HS-27A (cell line): ENCODE data around the gene PPME1.

Experiments
- DNase-seq: peaks from one replicate; pipeline ENCODE4 v3.0.0-alpha.2; 2012; ENCODE audit warnings: low read depth, missing footprints

PPME1 gene

DNA sequence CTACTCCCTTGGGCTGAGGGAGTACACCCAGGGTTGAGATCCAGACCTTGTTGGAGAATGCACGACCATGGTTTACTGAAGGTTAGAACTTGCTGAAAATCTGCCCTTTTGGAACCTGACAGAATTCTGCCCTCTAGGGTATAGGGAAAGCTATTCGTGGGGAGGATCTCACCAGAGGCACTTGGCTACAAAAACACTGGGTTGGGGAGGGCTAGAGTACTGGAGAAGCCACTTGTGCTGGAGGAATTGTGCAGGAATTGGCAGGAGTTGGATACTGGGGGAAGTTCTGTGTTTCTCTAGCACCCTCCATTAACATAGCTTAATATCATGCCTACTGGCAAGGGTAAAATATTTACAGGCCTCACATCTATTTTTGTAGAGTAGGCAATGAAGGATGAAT is 55.8 kb downstream of the PPME1 start:
- DNase-seq = no peak

DNA sequence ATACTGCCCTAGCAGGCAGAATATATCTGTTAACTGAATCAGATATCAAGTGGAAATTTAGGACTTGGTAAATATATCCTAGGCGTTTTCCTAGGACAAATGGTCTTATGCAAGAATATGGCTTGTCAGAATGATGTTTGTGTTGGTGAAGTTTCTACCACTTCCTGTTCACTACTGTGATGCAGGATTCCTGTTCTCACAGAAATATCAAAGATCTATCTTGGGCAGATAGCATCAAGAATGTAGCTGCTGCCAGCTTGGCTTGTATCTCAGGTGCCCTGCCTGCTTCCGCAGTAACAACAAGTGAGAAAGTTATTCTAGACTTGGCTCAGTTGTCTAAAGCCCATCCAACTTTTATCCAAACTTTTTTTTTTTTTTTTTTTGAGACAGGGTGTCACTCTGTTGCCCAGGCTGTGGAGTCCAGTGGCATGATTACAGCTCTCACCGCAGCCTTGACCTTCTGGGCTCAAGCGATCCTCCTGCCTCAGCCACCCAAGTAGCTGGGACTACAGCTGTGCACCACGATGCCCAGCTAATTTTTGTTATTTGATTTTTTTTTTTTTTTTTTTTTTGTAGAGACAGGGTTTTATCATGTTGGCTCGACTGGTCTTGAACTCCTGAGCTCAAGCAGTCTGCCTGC is 61.3 kb downstream of the PPME1 start:
- no peak for DNase-seq

DNA sequence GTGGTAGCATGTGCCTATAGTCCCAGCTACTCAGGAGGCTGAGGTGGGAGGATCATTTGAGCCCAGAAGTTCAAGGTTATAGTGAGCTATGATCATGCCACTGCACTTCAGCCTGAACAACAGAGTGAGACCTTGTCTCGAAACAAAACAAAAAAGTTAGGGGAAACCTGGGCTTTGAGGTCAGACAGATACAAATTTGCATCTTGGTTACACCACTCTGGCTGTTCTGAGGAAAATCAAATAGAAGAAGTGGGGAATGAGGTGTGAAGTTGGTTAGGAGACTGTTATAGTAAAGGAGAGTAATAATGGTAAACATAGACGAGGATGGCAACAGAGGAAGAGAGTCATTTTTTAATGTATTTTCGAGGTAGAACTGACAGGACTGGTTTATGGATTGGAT is 62.6 kb downstream of the PPME1 start:
- no peak for DNase-seq

DNA sequence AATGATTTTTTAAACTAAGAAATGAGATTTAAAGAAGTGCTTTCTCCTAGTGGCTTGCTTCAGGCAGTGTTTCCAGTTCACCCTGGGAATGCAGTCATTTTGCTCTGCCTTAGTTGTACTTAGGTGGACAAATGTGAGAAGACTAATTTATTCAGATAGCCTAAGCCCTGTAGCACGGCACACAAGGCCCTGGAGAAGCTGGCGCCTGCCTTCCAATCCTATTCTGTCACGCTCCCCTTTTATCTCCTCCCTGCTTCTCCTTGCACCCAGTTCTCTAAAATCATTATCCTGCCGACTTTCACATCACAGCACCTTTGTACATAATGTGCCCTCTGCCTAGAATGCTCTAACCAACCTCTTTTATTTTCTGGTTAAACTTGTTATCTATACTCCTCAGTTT is 64.0 kb downstream of the PPME1 start:
- no peak for DNase-seq

DNA sequence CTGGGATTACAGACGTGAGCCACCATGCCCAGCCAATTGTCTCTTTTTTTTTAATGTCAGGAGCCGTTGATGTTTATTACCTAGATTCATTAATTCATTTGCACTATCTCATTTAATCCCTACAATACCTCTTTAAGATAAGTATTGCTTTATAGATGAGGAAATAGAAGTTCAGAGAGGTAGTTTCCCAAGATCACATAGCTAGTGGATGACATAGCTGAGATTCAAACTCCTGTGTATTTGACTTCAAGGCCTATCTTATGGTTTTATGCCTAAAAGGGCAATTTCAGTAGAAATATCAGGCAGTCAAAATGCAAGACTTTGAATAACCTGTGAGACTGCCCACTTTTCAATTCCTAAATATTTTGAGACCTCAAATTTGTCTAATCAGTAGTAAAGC is 66.5 kb downstream of the PPME1 start:
- DNase-seq = no peak

DNA sequence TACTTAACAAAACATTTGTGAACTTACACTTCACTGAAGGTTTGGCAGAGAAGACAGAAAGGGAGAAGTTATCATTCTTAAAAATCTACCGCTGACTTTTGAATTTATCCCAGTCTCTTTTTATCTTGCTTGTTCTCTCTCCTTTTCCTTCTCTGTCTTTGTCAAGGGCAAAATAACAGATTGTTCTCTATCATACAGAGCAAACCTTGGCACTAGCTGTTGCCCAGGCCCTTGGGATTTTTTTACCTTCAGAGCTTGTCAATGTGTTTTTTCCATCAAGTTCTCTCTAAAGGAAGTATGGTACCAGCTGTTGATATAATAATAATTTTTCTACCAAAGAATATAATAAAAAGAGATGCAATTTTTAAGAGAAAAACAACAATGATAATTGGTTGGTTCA is 67.2 kb downstream of the PPME1 start:
- DNase-seq = no peak

DNA sequence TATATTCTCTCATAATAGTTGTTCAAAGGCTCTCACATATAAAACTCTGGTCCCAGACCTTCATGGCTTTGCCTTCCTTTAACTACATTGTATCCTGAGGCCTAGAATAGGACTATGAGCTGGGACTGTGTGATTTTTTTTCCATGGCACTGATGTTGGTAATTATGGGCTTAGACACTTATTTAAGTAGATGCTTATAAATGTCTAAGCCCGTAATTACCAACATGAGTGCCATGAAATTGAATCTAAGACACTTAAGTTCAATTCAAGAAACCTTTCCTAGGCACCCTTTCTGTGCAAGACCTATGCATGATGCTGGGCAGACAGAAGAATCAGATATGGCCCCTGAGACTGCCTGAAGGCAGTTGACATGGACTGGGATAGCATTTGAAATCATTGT is 77.4 kb downstream of the PPME1 start:
- DNase-seq = no peak

DNA sequence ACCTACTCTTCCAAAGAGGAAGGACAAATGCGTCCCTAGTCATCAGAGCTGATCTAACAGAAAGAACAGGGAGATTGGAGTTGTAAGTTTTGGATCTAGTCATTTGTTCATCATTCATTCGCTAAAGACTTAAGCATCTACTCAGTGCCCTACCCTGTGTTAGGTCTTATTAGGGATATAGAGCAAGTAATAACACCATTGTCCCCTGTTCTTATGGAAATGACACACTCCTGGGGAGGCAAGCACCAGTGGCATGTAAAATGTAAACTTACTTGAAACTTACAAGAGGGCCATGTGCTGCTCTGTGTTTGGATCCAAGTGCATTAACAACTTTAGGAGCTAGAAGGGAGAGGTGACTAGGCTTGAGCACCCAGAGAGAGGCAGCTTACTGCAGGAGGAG is 78.4 kb downstream of the PPME1 start:
- no peak for DNase-seq

DNA sequence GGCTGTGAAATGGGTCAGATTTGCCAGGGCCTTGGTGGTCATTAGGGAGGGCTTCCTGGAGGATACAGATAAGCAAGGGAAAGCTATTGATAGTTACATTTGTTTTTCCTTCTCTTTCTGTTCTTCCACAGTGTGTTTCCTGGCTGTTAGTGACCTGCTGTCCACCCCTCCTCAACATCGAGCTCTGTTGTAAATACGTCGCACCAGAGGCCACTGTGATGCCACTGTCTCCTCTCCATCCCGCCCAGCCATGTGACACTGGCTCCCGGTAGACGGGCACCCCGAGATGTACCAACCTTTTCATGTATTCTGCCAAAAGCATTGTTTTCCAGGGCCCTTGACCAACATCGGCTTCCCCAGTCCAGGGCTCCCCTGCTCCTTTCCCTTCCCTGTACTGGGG is 82.3 kb downstream of the PPME1 start:
- no peak for DNase-seq

DNA sequence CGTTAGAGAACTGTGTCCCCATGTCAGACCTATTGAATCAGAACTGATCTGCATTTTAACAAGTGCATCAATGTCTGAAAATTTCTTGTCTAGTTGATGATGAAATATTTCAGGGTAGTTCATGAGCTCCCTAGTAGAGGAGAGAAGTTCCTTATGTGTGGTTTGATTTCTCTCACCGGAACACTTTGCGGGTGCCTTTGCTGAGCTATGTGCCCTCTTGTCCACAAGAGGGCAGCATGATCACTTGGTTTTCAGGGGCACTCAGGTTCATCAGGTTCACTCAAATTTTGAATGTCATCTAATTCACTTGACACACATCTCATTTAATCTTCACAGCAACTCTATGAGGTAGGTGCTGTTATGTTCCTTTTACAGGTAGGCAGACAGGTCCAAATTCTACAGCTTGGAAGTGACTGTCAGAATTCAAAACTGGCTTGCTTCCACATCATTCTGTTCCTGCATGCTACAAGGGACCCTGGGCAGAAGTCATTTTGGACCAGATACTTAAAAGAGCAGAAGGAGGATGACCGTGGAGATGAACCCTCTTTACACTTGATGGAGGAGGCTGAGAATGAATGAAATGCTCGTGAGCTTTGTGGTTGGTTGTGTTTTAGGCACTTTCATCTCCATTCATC is 84.8 kb downstream of the PPME1 start:
- DNase-seq = peak; percentile 45

DNA sequence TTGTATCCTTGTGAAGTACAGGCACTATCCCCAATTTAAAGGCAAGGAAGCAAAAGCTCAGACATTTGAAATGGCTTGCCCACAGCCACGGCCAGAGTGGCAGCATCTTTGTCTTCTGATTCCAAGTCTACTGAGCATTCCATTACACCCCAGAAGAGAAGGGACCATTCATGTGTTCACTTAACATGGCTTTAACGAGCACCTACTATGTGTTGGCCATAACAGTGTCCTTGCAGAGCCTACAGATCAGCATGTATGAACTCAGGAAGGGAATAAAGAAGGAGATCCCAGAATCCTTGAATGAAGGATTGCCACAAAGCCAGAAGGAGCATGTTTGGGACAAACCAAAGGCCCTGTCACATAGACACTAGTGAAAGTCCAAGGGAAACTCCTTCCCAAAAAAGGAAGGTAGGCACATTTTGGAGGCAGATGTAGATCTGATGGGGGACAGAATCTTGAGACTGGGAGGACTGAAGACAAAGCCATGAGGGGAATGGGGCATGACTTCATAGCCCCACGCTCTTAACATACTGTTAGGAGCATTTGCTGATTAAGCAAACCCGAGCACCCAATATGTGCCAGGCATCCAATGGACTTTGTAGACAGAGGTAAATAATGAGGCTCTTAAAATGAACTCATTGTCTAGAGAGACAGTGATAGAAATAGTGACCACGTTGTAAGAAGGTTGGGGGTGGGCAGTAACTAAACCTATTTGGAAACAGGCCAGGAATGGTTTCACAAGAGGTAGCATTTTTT is 85.5 kb downstream of the PPME1 start:
- DNase-seq = no peak

DNA sequence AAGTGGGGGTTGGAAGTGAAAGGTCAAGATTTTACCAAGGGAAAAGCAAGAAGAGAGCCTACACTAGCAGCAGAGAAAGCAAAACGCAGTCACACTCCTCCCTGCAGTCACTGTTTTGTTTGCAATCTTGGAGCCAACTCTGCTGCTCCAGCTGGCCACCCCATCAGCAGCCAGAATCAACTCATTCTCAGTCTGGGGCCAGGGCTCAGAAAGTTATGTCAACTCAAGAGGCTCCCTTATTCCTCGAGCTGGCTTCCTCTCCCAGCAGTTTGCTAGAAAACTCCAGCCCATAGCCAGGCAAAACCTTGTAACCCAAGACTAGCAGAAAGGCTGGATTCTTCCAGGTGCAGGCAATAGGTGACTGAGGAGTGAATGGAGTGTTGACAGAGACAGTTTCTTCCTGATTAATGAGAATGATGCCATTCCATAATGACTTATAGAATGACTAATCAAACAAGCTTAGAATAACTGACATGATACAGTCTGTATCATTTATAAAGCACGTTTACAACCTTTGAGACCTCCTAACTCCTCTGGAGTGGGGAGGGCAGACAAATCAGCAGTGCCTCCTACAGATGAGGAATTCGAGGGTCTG is 87.0 kb downstream of the PPME1 start:
- no peak for DNase-seq

DNA sequence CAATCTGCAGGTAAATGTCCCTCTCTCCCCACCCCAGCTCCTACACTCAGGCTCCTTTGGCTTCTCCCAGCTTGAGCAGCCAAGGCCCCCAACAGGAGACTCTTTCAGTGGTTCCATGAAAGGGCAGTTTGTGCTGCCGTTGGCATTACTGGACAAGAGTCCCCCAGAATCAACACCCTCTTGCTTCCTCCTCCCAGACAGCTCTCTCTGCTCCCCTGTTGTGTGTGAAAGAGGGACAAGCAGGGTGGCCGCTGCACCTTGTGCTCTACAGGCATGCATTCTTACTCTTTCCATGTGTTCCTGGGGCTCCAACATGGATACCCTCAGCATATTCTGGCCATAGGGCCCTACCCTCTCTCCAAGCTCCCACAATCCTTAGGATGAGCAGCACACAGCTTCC is 91.6 kb downstream of the PPME1 start:
- DNase-seq = no peak

DNA sequence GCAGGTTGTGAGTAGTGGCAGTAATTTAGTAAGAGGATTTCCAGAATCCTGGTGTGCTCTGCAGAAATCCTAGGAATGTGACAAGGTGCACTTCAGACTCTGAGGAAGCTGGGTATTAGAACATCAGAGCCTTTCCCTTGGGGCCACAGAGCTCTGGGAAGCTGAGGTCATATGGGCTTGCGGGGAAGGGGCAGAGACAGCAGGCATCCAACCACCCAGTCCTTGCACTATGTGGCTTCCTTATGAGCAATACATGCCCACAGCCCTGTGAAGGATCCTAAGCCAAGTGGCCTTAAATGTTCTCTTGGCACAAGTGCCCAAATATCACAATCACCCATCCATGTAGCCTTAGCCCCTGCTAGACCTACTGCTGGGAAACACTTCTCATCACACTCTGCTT is 94.2 kb downstream of the PPME1 start:
- DNase-seq = no peak

DNA sequence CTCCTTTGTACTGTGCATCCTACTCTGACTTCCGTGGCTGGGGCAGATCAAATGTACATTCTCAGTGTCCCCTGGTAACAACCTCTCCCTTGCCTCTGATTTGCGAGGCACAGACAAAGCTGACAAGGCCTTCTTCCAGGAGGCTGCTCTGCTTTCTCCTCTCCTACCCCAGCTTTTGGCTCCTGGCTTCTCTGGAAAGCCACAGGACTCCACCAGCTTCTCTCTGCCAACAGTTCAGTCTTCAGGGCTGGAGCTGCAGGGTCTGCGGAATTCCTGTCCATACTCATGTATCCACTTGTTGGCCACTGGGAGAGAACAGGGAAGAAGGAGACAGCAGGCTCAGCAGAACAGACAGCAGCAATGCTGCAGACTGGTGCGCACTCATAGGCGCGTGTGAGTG is 95.9 kb downstream of the PPME1 start:
- DNase-seq = no peak

DNA sequence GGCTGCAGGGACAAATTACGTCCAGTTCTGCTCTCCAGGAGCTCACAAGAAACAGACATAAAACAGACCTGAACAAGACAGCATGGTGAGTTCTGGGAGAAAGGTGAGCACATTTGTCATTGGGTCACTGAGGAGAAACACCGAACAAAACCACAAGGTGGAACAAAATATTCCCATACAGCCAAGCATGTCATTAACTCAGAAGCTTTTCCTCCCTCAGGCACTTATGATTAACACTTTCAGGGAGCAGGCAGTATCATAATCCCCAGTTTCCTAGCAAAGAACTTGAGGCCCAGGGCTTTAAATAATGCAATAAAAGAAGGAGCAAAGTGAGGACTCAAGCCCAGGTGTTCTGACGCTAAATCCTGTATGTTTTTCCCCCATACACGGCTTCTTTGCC is 97.4 kb downstream of the PPME1 start:
- no peak for DNase-seq

DNA sequence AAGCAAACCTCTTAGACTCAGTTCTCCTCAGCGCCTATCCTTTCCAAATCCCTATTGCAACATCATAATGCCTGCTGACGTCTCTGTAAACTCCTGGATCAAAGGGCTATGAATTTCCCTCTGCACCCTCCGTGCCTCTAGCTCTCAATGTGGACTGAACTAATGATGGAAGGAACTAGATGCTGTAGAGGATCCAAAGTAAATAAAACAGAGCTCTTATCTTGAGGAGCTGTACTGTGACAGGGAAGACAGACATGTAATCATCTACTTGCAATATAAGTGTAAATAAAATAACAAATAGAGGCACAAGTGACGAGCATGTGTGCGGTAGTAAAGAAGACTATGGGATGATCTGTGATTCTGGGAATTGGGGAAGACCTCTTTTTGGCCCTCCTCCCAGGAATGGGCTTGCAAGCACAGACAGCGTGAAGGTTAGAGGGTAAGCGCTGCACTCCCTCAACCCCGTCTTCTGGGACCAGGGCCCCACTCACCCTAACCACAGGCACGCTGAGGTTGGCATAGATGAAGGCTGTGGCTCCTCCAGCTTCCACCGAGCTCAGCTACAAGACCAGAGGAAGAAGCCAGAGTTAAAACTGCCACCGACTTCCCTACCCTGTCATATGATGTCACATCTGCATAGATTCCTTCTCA is 98.2 kb downstream of the PPME1 start:
- no peak for DNase-seq

DNA sequence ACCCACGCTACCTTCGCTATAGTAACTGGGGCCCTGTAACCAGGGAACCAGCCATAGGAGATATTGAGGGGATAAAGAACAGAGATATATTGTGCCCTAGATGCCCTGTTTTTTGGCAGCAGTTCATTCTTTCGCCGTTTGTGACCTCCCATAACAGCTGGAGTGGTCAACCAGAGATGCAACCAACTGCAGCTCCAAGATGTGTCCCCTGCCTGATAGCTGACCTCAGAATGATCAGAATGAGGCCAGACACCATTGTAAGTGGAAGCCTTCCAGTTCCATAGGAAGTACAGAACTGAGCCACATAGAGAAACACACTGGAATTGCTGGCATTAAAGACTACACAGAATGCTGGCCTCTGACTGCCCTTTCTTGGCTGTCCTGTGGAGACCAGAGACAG is 101.2 kb downstream of the PPME1 start:
- no peak for DNase-seq

DNA sequence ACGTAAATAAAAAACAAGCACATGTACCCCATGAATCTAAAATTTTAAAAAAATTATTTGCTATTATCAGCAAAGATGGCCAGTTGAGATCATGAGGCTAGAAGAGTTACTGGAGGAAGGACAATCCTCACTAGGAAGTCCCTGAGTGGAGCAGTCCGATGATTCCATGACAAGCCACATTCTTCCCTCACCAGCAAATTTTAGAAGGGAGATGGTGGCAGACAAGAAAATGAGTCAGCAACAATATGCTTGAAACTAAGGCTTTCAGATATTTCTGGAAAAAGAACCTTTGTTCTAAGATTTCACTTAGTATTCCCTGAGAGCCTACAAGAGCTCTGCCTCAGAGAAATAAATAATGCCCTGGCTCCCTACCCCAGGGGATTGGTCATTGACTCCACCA is 105.5 kb downstream of the PPME1 start:
- DNase-seq = no peak

DNA sequence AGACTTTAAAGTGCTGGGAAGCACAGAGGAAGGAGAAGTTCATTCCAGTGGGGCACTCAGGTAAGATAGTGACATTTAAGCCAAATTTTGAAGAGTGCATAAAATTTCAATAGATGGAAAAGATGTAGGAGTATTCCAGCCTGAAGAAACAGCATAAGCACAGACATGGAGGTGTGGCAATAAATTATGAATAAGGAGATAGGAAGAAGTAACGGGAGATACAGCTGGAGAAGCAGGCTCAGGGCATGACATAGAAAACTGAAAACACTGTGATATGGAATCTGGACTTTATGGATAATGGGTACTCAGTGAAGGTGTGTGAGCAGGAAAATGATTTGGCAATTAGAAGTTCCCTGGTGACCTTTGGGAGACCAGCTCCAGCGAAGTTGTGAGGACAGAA is 107.0 kb downstream of the PPME1 start:
- no peak for DNase-seq

DNA sequence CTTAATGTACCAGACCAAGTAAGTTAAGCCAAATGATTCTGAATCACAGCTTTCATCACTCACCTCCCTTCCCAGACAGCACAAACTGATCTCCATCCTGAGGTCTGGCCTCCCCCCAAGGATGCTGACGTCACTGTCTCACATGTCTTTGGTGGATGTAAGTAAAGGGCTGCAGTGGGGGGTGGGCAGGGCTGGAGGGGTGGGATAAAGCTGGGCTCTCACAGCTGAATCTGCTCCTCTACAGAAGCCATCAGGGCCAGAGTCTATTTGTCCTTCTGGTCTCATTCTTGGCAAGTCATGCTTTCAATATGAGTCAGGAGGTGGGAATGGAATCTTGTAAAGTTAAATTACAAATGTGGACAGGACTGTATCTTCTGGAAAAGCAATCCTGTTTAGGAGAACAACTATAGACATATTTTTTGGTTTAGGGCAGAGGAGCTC is 107.7 kb downstream of the PPME1 start:
- peak; percentile 84 for DNase-seq

DNA sequence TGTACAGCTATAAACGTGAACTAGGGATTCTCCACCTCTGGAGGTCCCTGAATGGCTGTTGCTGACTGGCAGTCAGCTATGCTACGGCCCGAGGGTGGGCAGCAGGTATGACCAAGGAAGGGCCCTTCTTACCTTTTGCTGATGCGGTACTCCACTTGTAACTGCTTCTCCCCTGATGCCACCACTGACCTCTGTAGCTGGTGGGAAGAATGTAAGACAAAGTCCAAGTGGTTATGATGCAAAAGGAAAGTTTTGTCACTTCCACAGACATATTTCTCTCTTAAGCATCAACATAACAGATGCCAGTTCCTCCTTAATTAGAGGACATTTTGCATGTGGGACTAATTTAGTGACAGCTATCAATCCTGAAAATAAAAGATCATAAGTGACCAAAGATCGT is 108.2 kb downstream of the PPME1 start:
- DNase-seq = no peak

DNA sequence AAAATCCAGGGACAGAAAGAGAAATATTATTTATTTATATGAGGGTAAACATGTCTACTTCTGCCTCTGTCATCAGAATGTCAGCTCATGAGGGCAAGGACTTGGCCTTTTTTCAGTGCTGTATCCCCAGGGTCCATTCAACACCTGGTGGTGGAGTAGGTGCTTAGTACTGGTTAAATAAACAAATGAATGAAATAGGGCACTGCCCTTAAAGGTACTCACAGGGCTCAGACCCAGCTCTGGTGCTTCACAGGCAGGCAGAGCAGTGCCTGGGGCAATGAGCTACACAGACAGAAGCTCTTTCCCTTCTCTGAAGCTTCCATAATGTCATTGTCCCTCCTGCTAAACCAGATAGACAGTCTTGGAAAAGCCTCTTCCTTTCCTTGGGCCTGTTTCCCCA is 109.4 kb downstream of the PPME1 start:
- no peak for DNase-seq
